Cerebellar nuclear complex (tissue), 1 donor: ENCODE measurements around the gene RNF39.
"Not testable (repeated sequence)": the region's sequence is repeated elsewhere in the genome, so short reads cannot be mapped to it uniquely, and the experiment has no call there.

Experiments used
- DNase-seq, 2 experiments: peaks; one replicate each; lab custom pipeline; 2025; lab: John Stamatoyannopoulos, UW

The RNF39 gene

DNA sequence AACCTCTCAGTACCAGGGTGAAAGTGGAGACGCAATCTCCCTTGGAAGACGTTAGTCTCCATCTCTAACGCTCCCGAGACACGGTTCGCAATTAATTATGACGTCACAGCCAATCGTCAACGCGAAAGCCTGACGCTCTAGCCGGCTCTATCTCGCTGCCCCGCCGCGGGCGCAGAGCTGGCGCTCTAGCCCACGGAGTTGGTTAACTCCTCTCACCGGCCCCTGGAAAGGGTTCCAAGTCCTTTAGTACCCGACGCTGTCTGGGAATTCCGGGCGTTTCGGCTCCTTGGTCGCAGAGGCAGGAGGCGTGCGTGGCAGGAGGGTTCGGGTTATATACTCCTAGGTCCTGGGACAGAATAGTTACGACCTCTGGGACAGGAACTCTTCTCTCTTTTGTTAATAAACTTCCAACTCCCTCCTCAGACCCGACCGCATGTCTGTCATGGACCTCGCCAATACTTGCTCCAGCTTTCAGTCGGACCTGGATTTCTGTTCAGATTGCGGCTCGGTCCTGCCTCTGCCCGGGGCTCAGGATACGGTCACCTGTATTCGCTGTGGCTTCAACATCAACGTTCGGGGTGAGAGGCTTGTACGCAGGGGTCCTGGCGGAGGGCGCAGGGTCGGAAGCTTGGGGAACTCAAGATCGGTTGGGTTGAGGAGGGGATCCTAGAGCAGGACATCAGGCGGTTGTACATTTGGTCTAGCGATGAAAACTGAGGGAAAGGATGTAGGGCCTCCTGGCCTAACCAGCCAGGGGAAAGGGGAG lies 14.3 kb downstream of the RNF39 start, which contains the start of gene POLR1H:
Gene POLR1H (plus strand): TSS at position 174 of the 766 bp plus-strand sequence. CDS start 260 bp downstream, at position 434.
- DNase-seq = peak; percentile 74 to 86

DNA sequence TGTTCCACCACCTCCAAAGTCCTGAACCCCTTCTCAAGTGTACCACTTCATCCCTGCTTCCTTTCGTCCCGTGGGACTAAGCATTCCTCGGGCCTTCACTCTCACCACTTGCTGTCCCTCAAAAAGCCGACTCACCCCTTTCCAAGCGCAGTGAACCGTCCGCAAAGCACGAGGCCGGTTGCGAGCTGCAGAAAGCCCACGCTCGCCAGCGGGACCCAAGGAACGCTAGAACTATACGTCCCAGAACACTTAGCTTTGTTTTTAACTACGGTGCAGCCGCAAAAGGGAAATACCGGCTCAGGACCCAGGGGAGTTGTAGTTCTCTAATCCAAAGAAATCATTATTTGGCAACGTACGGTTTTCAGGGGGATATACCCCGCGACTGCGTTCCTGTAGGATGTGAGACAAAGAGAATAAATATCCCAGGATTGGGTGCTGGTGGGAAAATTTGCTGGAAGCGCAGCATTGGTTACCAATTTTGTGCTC lies 14.9 kb downstream of the RNF39 start:
- no peak for DNase-seq

- DNase-seq = no peak
These were observed 20.1 kb downstream of the RNF39 start for GRCh38 chr6:30055513-30055912.

DNA sequence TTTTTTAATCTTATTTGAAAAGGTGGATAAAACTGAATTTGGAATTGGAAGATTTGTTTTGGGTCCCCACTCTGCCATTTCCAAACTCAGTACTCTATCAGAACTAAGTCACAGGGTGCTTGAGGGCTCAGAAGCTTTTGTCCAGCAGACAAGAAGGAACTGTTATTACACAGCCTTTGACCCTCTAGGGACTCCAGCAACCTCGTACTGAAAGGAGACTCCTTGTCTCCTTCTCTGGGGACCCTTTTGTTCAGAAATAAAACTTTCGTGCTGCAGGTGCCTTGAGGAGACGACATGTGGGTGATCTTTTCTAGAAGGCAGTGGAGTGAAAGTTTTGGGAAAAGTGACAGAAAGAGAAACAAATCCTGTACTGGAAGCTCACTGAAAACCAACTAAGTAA lies 21.9 kb downstream of the RNF39 start:
- DNase-seq = no peak

GRCh38 chr6:30047220-30047619 lies 28.3 kb downstream of the RNF39 start:
- DNase-seq = no peak

DNA sequence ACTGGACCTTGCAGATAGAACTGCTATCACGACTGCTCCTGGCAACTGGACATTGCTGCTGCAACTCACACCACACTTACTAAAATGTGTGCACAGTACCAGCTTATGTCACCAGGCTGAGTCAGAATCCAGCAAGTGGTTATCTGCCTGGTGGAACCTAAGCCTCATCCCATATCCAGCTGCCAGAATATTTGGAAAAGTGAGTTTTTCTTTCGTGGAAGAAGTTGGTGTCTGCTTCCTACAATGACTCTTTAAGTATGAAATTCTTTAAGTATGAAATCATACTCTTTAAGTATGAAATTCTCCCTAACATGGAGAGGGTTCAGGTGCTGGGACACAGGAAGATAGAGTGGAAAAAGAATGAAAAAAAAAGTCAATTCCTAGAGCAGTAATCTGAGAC lies 30.9 kb downstream of the RNF39 start:
- DNase-seq = no peak

- no peak for DNase-seq
These were observed 31.8 kb downstream of the RNF39 start for GRCh38 chr6:30043744-30044143.

GRCh38 chr6:30042914-30043313 lies 32.7 kb downstream of the RNF39 start:
- no peak for DNase-seq

- no peak for DNase-seq
These were observed 33.1 kb downstream of the RNF39 start for GRCh38 chr6:30042476-30042875.

DNA sequence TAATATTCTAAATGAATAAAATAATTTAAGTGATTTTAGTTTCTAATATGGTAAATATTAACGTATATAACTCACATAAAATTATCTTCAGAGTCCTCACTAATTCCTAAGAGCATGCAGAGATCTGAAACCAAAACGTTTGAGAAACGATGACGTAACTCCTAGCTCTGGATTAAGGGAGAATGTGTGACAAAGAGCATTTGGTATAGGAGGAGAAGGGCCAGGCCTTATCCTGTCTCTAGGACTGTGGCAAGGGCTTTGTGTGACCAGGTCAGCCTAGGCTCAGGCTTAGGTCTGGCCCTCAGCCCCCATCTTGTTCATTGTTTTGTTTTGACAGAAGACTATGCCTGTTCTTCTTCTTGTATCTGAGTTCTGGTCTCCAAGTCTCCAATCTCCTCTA lies 33.7 kb downstream of the RNF39 start:
- DNase-seq = no peak

GRCh38 chr6:30041221-30041620 lies 34.3 kb downstream of the RNF39 start:
- DNase-seq = no peak

DNA sequence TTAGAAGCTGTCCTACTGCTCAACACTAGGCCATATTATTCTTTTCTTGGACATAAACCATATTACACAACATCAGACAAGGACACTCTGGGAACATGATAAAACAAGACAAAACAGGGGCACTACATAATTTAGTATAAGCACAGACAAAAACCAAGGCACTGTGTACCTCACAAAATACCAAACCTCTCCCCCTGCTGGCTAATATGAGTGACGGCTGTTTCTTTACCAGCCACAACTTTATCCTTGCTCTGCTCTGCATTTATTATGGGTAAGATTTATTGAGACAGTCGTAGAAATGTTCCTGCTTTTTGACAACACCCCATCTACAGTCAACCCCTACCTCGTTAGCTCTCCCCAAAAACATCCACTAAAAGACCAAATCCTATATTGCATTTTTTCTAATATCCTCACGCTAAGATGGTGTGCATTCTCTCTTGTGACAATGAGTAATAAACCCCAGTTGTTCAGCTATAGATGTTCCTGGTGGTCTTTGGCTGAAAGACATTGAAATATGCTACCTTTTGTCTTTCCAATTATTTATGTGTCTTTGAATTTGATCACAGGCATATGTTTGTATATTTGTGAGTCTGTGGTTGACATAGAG lies 38.3 kb downstream of the RNF39 start:
- no peak for DNase-seq

DNA sequence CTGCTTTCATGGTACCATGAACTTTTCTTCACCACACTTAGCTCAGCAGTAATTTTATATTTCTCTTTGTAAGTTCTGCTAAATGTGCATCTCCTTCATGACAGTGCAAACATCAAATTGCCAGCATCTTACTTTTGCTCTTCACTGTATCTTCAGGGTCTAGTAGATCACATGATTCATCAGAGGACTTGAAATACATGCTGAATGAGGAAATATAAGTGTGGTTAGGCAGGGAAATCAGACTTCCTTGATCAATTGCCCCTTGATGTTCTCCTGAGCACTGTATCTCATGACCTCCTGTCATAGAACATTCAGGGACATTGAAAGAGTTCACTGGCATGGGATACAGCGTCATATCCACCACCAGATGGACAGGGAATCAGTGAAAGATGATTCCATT lies 39.8 kb downstream of the RNF39 start:
- DNase-seq = no peak

- DNase-seq = not testable (repeated sequence)
These were observed 42.1 kb downstream of the RNF39 start for GRCh38 chr6:30033440-30033839.

DNA sequence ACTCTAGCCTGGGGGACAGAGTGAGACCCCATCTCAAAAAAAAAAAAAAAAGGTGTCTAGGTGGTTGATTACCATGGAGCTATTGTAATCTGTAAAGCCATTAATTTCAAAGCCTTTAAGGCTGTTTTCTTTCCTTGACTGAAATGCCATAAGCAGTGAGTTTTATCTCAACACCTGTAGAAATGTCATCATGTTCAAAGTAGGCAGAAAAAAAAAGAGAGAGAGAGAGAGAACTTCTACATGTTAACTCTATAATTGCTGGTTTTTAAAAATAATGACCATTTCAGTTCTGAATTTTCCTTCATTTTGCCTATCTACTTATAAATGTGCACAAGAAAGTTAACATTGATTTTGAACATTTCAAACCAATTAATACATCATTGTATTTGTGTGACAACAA lies 44.2 kb downstream of the RNF39 start:
- no peak for DNase-seq

DNA sequence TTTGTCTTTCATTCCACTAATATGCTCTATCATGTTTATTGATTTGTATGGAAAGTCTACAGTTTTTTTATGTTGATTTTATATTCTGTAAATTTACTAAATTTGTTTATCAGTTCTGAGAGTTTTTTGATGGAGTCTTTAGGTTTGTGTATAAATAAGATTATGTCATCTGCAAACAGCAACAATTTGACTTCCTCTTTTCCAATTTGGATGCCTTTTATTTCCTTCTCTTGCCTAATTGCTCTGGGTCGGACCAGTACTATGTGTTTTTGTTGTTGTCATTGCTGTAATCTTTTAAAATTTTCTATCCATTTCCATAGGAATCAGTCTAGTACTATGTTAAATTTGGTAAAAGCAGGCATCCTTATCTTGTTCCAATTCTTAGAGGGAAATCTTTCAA lies 46.0 kb downstream of the RNF39 start:
- no peak for DNase-seq

DNA sequence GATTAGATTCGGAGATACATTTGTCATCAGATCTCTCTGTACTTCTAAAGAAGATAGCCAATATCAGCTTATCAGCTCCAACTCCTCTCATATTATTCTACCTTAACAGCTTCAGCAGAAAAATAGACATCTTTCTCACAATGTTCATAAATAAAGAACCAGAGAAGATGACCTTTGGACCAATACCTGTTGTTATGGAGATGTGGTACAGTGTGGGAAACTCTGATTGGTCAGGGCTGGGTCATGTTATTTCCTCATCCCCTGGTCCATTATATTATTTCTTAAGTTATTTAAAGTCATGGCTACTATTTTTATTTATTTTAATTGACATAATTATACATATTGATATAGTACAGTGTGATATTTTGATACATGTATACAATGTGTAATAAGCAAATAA lies 50.4 kb downstream of the RNF39 start:
- no peak for DNase-seq

DNA sequence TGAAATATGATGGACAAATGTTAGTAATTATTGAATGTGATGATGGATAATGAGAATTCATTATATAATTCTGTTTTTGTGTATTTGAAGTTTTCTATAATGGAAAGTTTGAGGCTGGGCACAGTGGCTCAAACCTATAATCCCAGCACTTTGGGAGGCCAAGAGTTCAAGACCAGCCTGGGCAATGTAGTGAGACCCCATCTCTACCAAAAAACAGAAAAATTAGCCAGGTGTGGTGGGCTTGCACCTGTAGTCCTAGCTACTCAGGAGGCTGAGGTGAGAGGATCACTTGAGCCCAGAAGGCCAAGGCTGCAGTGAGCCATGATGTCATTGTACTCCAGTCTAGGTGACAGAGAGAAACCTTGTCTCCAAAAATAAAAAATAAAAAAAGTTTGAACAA lies 52.9 kb downstream of the RNF39 start:
- DNase-seq = not testable (repeated sequence)

DNA sequence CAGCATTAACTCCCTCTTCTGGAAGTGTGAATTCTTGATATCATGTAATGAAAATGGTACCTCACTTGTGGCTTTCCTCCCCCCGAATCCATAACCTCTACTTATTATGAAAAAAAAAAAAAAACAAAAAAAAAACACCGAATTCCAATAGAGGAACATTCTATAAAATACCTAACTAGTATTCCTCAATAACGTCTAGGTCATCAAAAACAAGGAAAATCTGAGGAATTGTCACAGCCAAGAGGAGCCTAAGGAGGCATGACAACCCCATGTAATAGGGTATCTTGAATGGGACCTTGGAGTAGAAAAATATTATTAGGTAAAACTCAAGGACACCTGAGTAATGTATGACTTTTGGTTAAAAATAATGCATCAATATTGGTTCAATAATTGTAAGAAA lies 53.4 kb downstream of the RNF39 start:
- DNase-seq = no peak

- DNase-seq = no peak
These were observed 54.9 kb downstream of the RNF39 start for GRCh38 chr6:30020626-30021025.
